H54 (cell line): ENCODE results near the gene ZNF771.

ENCODE experiments used
- DNase-seq: peaks from one replicate; pipeline ENCODE4 v3.0.0; 2011; ENCODE audit warnings: low spot score, mixed read lengths; ENCODE audit not compliant: insufficient read length
- FAIRE-seq: peaks from 3 replicates; lab custom pipeline; 2011; peaks lifted over from hg19 to GRCh38; lab: Jason Lieb, UNC
- POLR2A ChIP-seq: IDR thresholded peaks from 2 replicates; pipeline ENCODE4 v1.6.1; 2011; ENCODE audit warnings: low read depth, mild to moderate bottlenecking, low read length

The ZNF771 gene

GRCh38 chr16:30407102-30407803 is at the start of gene ZNF771:
TSS of gene ZNF771 (plus strand) at chr16:30407606. CDS start at chr16:30408054, 448 bp downstream.
- no peak for FAIRE-seq
- DNase-seq = peak; percentile 79
- TF ChIP-seq POLR2A = no peak; the same call in none of the 2 replicates

DNA sequence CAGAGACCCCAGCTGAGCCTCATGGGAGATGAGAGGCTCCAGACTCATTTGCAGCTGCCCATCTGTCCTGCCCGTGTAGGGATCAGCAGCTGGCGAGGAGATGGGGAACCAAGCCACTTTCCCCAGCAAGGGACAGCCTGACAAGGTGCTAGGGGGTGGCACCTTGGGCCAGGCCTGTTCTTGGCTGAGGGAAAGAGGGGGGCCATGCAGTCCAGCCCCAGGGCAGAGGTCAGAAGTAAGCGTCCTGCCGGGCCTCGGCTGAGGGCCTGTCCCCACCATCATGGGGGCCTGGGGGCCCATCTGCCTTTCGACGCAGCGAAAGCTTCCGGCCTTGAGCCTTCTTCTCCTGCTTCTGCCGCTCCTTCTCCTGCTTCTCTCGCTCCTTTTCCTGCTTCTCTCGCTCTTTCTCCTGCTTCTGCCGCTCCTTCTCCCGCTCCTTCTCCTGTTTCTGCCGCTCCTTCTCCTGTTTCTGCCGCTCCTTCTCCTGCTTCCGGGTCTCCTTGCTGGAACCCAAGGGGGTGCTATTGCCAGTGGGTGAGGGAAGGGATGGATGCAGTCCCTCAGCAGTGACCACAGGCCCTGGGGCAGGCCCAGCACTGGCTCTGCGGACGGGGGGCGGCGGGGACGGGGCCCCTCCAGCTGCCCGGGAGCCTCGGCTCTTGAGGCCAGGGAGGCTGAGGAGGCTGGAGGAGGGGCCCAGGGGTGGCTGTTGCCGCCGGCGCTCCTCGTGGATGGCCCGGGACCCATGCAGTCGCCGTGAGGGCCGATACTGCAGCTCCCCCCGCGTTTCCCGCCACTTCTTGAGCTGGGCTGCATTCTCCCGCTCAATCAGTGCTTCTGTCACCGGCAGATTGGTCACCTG is 49.5 kb upstream of the ZNF771 start:
- no peak for FAIRE-seq

DNA sequence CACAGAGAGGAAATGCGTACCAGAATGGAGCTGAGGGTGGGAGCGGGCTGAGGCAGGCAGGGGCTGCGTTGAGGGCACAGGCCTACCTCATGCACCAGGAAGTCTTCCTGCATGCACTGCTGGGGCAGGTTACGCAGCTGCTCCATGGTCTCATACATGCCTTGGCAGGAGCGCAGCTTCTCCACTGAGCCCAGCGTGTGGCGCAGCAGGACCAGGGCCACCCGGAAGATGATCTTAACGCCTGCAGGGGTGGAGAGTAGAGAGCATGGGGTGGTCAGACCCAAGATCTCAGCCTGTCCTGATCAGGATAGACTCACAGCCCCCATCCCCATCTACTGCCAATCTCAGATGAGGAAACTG is 48.8 kb upstream of the ZNF771 start:
- FAIRE-seq (no peak), DNase-seq (no peak)
- no peak for TF ChIP-seq POLR2A

More for the DNA sequence above, 49.5 kb upstream of the ZNF771 start:
- no peak for TF ChIP-seq POLR2A
- DNase-seq = no peak

DNA sequence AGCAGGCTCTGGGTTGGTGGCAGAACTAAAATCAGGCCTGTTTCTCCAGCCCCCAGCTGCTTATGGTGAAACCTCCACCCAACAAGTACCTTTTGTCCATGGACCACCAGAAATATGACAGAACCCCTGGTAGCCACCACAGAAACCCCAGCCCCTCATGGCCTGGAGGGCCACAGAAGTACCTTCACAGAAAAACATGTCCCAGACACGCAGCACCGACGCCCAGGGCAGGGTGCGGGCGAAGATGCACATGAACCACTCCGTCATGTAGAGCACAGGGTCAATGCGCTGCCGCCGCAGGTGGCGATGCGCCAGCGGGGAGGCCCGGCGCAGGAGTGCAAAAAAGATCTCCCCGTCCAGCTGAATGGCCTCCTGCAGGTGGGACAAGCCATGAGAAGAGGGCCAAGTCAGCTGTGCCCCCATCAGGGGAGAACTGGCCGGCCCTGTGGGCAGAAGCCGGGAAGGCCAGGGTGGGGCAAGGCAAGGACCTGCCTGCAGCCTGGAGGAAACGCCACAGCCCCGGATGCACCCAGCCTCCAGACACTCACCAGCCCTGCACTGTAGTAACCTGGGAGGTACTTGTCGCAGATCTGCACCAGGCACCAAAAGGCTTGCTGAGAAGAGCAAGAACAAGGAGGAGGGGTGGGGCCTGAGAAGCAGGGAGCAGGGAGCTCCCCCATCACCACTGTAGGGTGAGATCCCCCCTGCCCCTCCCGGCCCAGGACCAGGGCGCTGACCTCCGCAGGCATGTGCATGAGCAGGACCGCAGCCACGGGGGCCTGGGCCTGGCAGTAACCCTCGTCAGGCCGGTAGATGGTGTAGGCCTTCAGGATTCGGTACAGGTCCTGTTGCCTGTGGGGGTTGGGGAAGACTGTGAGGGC is 48.2 kb upstream of the ZNF771 start:
- no peak for FAIRE-seq
- DNase-seq = no peak
- no peak for TF ChIP-seq POLR2A

GRCh38 chr16:30359871-30360170 is 47.6 kb upstream of the ZNF771 start:
- DNase-seq = no peak
- no peak for TF ChIP-seq POLR2A
- FAIRE-seq = no peak

DNA sequence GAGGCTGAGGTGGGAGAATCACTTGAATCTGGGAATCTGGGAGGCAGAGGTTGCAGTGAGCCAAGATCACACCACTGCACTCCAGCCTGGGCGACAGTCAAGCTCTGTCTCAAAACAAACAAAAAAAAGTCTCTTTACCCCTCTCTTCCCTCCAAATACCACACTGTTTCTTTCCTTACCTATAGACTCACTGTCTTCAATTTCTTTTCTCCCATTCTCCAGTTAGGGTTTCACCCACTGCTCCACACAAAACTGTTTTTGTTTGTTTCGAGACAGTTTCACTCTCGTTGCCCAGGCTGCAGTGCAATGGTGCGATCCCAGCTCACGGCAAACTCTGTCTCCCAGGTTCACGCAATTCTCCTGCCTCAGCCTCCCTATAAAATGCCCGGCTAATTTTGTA is 46.2 kb upstream of the ZNF771 start:
- DNase-seq (no peak), FAIRE-seq (no peak)
- TF ChIP-seq POLR2A = no peak

DNA sequence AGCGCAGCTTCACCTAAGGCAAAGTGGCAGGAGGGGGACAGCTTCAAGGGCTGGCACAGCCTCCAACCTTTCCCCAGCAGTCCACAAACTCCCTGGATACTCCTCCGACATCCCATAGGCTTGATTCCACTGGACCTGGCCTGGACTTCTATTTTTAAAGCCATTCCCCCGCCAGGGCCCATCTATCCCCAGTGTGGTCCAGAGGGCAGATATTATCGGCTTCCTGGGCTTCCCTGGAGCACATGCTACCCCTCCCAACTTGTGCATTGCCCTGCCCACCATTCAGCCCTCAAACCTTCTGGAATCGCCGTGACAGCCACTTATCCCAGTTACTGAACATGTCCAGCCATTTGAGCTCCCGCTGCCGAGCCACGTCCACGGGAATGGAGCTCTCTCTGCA is 42.2 kb upstream of the ZNF771 start:
- FAIRE-seq = no peak
- TF ChIP-seq POLR2A = no peak
- no peak for DNase-seq

DNA sequence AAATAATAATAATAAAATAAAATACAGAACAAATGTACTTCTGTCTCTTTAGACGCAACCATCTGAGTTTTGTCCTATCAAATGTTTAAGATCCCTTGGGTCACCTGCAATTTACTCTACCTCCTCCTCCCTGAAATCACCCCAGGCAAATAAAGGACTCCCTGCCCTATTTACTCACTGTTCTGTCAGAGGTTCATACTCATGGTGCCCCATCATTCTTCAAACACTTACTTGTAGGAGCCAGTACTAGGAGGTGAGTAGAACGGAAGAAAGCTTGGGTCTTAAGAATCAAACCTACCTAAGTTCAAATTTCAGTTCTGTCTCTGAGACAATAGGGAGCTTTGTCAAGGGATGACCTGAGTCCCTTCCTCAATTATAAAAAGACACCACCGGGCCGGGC is 40.9 kb upstream of the ZNF771 start:
- DNase-seq (no peak), FAIRE-seq (no peak)
- TF ChIP-seq POLR2A = no peak

DNA sequence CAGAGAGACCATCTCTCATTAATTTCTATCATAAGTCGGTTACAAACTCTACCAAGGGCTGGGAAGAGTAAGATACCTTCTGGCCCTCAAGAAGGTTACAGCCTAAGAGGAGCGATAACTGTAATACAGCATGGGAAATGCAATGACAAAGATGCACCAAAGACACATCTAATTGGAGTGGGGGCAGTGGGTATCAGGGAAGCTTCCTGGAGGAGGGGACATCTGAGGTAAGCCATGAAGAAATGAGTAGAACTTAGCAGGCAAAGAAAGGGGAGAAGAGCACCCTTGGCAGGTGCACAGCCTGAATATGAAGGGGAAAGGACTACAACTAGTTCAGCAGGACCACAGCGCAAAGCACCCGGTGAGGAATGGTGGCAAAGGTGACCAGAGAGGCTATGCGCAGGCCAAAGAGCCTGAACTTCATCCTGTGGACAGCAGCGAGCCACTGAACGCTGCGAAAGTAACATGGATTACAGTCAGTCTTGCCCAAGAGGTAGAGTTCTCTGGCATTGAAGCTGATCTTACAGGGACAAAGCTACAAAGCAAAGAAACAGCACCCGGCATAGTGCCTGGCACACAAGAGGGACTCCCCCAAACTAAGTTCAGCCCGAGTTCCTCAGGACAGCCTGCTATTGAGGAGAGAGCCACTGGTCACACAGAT is 39.9 kb upstream of the ZNF771 start:
- DNase-seq (no peak), FAIRE-seq (no peak)
- no peak for TF ChIP-seq POLR2A

GRCh38 chr16:30368122-30368791 is 39.1 kb upstream of the ZNF771 start:
- no peak for TF ChIP-seq POLR2A
- FAIRE-seq (peak; percentile 38), DNase-seq (peak; percentile 76)

GRCh38 chr16:30368792-30369090 is 38.7 kb upstream of the ZNF771 start:
- DNase-seq (no peak), FAIRE-seq (no peak)
- TF ChIP-seq POLR2A = no peak

GRCh38 chr16:30369091-30369937 is 38.1 kb upstream of the ZNF771 start:
- DNase-seq = no peak
- no peak for TF ChIP-seq POLR2A
- no peak for FAIRE-seq

DNA sequence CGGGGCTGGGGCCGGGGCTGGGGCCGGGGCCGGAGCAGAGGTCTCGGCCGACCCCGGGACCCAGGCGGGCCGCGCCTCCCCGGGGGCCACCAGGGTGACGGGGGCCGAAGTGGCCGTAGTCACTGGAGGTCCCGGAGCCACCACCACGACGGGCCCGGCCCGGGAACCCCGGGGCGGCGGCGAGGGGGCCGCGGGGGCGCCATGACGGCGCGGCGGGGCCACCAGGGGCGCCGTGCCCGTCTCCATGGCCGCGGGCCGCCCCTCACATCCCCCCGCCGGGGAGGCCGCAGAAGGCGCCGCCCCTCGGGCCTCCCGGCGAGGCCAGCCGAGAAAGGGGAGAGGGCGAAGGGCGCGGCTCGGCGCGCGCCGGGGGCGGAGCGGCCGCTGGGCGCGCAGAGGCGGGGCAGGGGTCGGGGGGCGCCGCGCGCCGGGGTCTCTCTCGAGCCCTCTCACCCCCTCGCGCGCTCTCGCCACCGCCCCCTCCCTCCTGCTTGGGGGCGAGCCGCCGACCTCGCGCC is 37.4 kb upstream of the ZNF771 start:
- no peak for DNase-seq
- no peak for FAIRE-seq
- peak; percentile 60; the same call in 1 of the 2 replicates for TF ChIP-seq POLR2A
